DMS 273 treated with DMSO at 0.1 percent for 48 hours (cell line): ENCODE results near the gene WAC.

ENCODE experiments used
- DNase-seq: peaks from one replicate; lab custom pipeline; 2025; lab: John Stamatoyannopoulos, UW

The WAC gene

GRCh38 chr10:28533571-28534304 is 820 bp downstream of the WAC start:
- DNase-seq: no peak

DNA sequence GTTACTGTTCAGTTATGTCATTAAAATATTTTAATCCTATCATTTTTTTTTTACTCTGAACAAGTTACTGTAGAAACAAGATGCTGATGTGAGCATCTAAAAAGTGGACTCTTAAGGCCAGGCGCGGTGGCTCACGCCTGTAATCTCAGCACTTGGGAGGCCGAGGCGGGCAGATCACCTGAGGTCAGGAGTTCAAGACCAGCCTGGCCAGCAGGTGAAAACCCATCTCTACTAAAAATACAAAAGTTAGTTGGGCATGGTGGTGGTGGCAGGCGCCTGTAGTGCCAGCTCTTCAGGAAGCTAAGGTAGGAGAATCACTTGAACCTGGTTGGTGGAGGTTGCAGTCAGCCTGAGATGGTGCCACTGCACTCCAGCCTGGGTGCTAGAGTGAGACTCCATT is 2.9 kb downstream of the WAC start:
- DNase-seq: no peak

- no peak for DNase-seq
Measured at GRCh38 chr10:28538595-28538994, 5.7 kb downstream of the WAC start.

- no peak for DNase-seq
Measured at GRCh38 chr10:28540145-28540544, 7.2 kb downstream of the WAC start.

GRCh38 chr10:28541717-28542365 is 8.9 kb downstream of the WAC start:
- DNase-seq: no peak

DNA sequence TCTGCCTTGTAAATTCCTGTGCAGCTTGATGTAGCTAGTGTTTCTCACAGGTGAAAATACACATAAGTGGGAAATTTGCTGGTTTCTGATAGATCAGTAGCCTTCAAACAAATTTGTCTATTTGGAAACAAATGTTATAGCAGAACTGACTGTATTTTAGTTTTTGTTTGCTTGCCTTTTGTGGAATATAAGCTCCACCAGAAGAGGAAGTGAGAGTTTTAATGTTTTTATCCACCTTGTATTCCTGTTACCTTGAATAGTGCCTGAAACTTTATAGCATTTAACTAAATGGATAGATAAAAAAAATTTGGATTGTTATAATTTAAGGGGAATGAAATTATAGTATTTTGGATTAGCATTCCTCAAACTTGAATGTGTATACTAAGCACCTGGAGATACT is 9.8 kb downstream of the WAC start:
- DNase-seq: no peak

DNA sequence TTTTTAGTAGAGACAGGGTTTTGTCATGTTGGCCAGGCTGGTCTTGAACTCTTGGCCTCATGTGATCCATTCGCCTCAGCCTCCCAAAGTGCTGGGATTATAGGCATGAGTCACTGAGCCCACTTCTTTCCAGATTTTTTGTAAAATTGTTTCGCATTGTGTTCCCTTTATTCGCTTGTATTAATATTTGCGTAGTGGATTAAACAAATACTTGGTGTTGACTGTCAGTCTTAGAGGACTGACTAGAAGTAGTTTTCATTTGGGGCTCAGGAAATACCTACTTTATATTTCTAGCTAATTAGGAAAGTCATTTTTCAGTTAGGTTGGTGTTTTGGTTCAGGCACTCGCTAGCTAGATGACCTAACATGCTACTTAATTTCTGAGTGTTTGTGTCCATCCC is 11.1 kb downstream of the WAC start:
- DNase-seq: no peak

GRCh38 chr10:28545967-28546644 is 13.2 kb downstream of the WAC start:
- DNase-seq: no peak

- no peak for DNase-seq
Measured at GRCh38 chr10:28548781-28549498, 16.0 kb downstream of the WAC start.

- DNase-seq: no peak
Measured at GRCh38 chr10:28551086-28551485, 18.2 kb downstream of the WAC start.

DNA sequence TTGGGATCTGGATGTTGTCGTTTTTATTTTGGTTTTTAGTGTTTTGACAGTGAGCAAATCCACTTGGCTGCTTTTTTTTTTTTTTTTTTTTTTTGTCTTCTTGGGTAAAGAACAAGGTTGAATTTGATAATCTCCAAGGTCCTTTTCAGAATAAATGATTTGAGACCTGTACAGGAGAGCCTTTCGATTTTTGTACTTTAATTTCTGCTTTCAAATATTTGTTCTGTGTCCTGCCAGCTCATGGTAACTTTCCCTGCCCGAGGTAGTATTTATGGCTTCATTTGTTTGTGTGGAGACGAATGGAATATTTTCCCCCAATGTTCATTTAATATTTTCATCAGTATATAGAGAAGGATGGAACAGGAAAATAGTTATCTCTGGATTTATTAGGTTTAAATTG is 19.9 kb downstream of the WAC start:
- DNase-seq: no peak

DNA sequence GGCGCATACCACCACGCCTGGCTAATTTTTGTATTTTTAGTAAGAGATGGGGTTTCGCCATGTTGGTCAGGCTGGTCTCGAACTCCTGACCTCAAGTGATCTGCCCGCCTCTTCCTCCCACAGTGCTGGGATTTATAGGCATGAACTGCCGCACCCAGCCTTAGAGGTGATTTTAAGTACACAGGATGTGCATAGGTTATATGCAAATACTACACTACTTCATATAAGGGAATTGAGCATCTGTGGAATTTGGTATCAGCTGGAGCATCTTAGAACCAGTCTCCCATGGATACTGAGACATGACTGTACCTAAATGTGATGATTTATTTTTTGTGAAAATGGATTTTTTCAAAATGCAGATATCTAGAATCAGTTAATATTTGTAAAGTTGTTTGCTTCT is 21.1 kb downstream of the WAC start:
- no peak for DNase-seq

DNA sequence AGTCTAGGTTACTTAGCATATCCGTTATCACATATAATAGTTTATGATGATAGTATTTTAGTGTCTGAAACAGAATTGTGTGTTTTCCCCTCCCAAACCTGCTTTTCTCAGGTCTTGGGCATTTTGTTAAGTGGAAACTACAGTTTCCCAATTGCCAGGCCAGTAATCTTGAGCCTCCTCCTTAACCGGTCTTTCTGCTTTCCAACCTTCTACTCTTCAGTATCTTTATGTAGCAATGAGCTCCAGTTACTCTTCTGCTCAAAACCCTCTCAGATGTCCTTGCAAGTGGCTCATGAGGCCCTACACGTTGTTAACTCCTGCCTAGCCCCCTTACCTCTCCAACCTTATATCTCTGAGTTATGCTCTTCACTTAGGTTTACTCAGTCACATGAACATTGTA is 22.0 kb downstream of the WAC start:
- DNase-seq: no peak

- no peak for DNase-seq
Measured at GRCh38 chr10:28555358-28555757, 22.4 kb downstream of the WAC start.

- no peak for DNase-seq
Measured at GRCh38 chr10:28556142-28556541, 23.2 kb downstream of the WAC start.

DNA sequence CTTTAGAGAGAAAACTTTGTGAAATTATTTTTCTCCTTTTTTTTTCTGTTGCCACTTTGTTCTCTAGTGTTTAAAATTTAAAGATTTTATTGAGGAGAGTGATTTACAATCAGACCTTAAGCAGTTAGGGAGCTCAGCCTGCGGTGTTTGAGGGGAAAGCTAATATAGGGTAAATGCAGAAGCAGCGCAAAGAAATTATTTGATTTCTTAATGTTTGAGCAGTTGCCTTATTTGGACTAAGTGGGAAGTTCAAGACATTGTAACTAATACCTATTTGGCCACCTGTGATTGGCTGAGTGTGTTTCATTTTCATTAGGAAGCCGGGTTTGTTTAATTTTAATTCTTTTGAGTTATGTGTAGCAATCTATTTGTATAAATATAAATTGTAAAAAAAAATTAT is 25.3 kb downstream of the WAC start:
- DNase-seq: no peak

DNA sequence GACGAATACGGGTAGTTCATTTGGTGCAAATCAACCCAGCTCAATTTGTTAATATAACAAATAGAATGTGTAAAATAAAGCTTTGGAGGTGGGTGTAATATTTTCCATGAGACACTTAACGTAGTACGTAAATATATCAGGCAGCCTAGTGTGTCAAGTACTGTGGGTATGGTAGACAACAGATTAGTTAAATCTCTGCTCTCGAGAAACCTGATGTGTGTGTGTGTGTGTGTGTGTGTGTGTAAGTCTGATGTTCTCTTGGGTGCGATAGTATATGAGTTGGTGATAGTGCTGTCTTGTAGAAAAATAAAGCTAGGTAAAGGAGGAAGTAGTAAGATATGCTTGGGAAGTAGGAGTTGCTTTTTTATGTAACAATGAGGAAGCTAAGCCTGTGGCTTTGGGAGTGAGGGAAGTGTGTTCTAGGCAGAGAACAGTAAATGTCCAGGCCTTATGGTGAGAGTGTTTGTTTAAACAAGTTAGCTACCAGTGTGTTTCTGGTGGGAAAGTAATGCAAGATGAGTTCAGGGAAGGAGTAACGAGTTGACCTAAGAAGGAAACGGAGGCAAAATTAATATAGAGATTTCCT is 26.1 kb downstream of the WAC start:
- DNase-seq: no peak

GRCh38 chr10:28559618-28560017 is 26.7 kb downstream of the WAC start:
- DNase-seq: no peak

GRCh38 chr10:28560617-28561016 is 27.7 kb downstream of the WAC start:
- DNase-seq: no peak

DNA sequence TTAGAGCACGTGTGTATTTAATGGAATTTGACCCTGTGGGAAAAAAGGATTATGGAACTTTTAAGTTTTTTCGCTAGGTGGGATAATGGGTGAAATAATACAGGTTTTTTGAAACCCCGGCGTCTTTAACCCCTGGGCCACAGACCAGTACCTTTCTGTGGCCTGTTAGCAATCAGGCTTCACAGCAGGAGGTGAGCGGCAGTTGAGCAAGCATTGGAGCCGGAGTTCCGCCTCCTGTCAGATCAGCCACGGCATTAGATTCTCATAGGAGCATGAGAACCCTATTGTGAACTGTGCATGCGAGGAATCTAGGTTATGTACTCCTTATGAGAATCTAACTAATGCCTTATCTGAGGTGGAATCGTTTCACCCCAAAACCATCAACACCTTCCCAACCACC is 28.6 kb downstream of the WAC start:
- no peak for DNase-seq

DNA sequence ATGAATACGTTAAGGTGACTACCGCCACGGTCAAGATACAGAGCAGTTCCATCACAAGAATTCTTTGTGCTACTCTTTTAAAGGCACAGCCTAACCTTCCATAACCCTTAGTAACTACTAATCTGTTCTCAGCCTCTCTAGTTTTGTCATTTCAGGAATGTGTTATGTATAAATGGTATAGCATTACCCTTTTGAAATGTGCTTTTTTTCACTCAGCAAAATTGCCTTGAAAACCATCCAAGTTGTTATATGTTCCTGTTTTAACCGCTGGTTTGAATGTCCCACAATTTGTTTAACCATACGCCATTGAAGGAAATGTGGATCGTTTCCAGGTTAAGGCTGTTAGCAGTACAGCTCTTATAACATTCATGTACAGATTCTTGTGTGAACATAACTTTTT is 32.0 kb downstream of the WAC start:
- no peak for DNase-seq

GRCh38 chr10:28566458-28567015 is 33.6 kb downstream of the WAC start:
- no peak for DNase-seq
